OCI-LY1 (cell line): Measurements from ENCODE around the gene GPR173.

Source experiments
- H2AFZ ChIP-seq: fragments of 200-600 bp; sonication (generic), shearing (Covaris generic); 2 replicates; pipeline ENCODE4 v1.6.0; 2014; ENCODE audit warnings: antibody characterized with exemption, mild to moderate bottlenecking, low read length
- H3F3A ChIP-seq: fragments of 200-600 bp; sonication (generic), shearing (Covaris generic); 2 replicates; pipeline ENCODE4 v1.6.0; 2014; ENCODE audit warnings: mild to moderate bottlenecking, antibody characterized with exemption, low read length, moderate library complexity; ENCODE audit not compliant: insufficient read depth
- H3K27ac ChIP-seq: fragments of 200-600 bp; sonication (generic); 2 replicates; pipeline ENCODE4 v1.5.1; 2014; ENCODE audit warnings: low read length, mixed run types, mild to moderate bottlenecking, low read depth; ENCODE audit not compliant: poor library complexity, severe bottlenecking
- H3K27me3 ChIP-seq: fragments of 200-600 bp; sonication (generic); 2 replicates; pipeline ENCODE4 v1.6.0; 2014; ENCODE audit warnings: antibody characterized with exemption, mild to moderate bottlenecking, low read length, moderate library complexity; ENCODE audit not compliant: insufficient read depth
- H3K36me3 ChIP-seq: fragments of 200-600 bp; sonication (generic); 2 replicates; pipeline ENCODE4 v1.6.1; 2014; ENCODE audit warnings: mild to moderate bottlenecking, antibody characterized with exemption, low read length, moderate library complexity, mixed read lengths; ENCODE audit not compliant: insufficient read depth
- H3K4me1 ChIP-seq: fragments of 200-600 bp; sonication (generic); 2 replicates; pipeline ENCODE4 v1.5.1; 2014; ENCODE audit warnings: mild to moderate bottlenecking, low read length, moderate library complexity; ENCODE audit not compliant: insufficient read depth, severe bottlenecking
- H3K4me2 ChIP-seq: fragments of 200-600 bp; sonication (generic), shearing (Covaris generic); 2 replicates; pipeline ENCODE4 v1.6.1; 2014; ENCODE audit warnings: low read length
- H3K4me3 ChIP-seq: fragments of 200-600 bp; sonication (generic); 2 replicates; pipeline ENCODE4 v1.5.1; 2014; ENCODE audit warnings: low read length, low read depth, mild to moderate bottlenecking, mixed read lengths; ENCODE audit not compliant: poor library complexity, severe bottlenecking
- H3K79me2 ChIP-seq: fragments of 200-600 bp; shearing (Covaris generic); 2 replicates; pipeline ENCODE4 v1.6.1; 2016; ENCODE audit warnings: mixed run types, low read length, mixed read lengths; ENCODE audit not compliant: insufficient read depth
- H3K9ac ChIP-seq: fragments of 200-600 bp; sonication (generic), shearing (Covaris generic); 2 replicates; pipeline ENCODE4 v1.6.1; 2014; ENCODE audit warnings: mild to moderate bottlenecking, low read length, mixed read lengths
- H3K9me2 ChIP-seq: fragments of 200-600 bp; sonication (generic), shearing (Covaris generic); 2 replicates; pipeline ENCODE4 v1.6.1; 2014; ENCODE audit warnings: low read depth, mild to moderate bottlenecking, low read length, mixed read lengths
- H3K9me3 ChIP-seq: fragments of 200-600 bp; shearing (Covaris generic); 2 replicates; pipeline ENCODE4 v1.6.1; 2014; ENCODE audit warnings: low read length, mixed read lengths
- H4K20me1 ChIP-seq: fragments of 200-600 bp; sonication (generic), shearing (Covaris generic); 2 replicates; pipeline ENCODE4 v1.6.0; 2016; ENCODE audit warnings: mild to moderate bottlenecking, low read length; ENCODE audit not compliant: insufficient read depth
- EZH2 ChIP-seq: fragments of 200-600 bp; sonication (generic), shearing (Covaris generic); IDR thresholded peaks from 2 replicates; pipeline ENCODE4 v1.8.0; 2017; ENCODE audit warnings: borderline replicate concordance, mixed run types, mild to moderate bottlenecking, antibody characterized with exemption, low read length, moderate library complexity, mixed read lengths
- TF ChIP-seq, protein P1 (sequence below): fragments of 200-600 bp; sonication (generic), shearing (Covaris generic); IDR thresholded peaks from 2 replicates; pipeline ENCODE4 v1.5.1; 2017; ENCODE audit warnings: mild to moderate bottlenecking, antibody characterized with exemption, low read length, moderate library complexity, mixed read lengths

GPR173 gene

DNA sequence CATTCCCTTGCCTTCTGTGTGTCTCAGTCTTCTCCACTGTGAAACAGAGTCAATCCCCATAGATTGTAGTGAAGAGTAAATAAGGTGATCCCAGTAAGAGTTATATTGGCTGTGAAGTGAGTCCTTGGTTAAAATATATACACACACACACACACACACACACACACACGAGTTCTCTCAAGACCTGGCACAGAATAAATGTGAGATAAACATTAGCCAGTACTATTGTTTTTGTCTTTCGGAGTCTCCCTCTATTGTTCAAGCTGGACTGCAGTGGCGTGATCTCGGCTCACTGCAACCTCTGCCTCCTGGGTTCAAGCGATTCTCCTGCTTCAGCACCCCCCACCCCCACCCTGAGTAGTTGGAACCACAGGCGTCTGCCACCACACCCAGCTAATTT is 45.5 kb upstream of the GPR173 start:
- no peaks in the 10 kb centered on the region for H3K27me3 ChIP-seq
- no peak overlapping the region for H2AFZ ChIP-seq
- no peaks in the 10 kb centered on the region for H3F3A ChIP-seq
- TF ChIP-seq, protein P1, sequence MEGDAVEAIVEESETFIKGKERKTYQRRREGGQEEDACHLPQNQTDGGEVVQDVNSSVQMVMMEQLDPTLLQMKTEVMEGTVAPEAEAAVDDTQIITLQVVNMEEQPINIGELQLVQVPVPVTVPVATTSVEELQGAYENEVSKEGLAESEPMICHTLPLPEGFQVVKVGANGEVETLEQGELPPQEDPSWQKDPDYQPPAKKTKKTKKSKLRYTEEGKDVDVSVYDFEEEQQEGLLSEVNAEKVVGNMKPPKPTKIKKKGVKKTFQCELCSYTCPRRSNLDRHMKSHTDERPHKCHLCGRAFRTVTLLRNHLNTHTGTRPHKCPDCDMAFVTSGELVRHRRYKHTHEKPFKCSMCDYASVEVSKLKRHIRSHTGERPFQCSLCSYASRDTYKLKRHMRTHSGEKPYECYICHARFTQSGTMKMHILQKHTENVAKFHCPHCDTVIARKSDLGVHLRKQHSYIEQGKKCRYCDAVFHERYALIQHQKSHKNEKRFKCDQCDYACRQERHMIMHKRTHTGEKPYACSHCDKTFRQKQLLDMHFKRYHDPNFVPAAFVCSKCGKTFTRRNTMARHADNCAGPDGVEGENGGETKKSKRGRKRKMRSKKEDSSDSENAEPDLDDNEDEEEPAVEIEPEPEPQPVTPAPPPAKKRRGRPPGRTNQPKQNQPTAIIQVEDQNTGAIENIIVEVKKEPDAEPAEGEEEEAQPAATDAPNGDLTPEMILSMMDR, result no peak
- TF ChIP-seq EZH2, result no peak
- H3K4me3 ChIP-seq, result no peak overlapping the region
- peaks cover 12% of the 10 kb centered on the region for H3K4me1 ChIP-seq
- no peak overlapping the region for H3K9ac ChIP-seq
- H4K20me1 ChIP-seq, result no peaks in the 10 kb centered on the region
- no peaks in the 10 kb centered on the region for H3K79me2 ChIP-seq
- no peaks in the 10 kb centered on the region for H3K9me3 ChIP-seq
- H3K36me3 ChIP-seq, result no peaks in the 10 kb centered on the region
- no peak overlapping the region for H3K4me2 ChIP-seq
- no peaks in the 10 kb centered on the region for H3K9me2 ChIP-seq
- no peak overlapping the region for H3K27ac ChIP-seq

DNA sequence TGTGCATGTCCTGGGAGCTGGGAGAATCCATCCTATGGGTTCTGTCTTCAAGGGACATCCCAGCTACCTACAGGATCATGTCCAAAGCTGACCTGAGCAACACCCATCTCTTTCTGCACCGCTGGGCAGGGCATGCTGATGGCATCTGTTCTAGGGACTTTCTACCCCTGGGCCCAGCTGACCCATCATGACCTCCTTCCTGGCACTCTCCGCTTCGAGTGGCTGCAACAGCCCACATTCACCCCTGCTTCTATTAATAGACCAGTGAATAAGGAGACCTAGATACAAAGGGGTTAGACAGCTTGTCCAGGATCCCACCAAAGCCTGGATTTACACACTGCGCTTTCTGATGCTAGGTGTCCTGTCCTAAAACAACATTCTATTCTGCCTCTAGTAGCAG is 44.6 kb upstream of the GPR173 start:
- Histone ChIP-seq H2AFZ (no peak overlapping the region), H3K79me2 (no peaks in the 10 kb centered on the region), H3K4me2 (no peak overlapping the region), H3F3A (no peaks in the 10 kb centered on the region), H4K20me1 (no peaks in the 10 kb centered on the region), H3K9ac (no peak overlapping the region), H3K27me3 (no peaks in the 10 kb centered on the region), H3K9me2 (no peaks in the 10 kb centered on the region), H3K27ac (no peak overlapping the region), H3K9me3 (no peaks in the 10 kb centered on the region), H3K36me3 (no peaks in the 10 kb centered on the region), H3K4me3 (no peak overlapping the region), H3K4me1 (peaks cover 12% of the 10 kb centered on the region)
- TF ChIP-seq, protein P1, result no peak
- no peak for TF ChIP-seq EZH2

DNA sequence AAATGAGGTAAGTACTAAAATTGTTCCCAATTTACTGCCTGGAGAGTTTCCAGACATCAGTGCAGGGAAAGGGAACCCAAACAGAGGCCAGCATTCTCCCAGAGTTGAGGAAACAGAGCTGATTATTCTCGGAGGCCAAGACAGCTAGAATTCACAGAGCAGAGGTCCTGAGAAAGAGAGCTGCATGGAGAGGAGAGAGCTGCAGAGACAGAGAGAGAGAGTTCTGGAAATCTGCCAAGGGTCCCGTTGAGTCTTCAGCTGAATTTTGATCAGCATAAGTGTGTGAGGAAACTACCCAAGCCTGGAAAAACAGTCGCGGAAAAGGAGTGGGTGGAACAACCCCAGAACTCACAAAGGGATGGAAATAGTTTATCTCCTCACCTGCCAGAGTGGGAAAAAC is 43.8 kb upstream of the GPR173 start:
- Histone ChIP-seq H3K4me3 (no peak overlapping the region), H3K27me3 (no peaks in the 10 kb centered on the region), H3K4me1 (peaks cover 12% of the 10 kb centered on the region), H2AFZ (no peak overlapping the region), H3K36me3 (no peaks in the 10 kb centered on the region), H4K20me1 (no peaks in the 10 kb centered on the region), H3K79me2 (no peaks in the 10 kb centered on the region), H3K9me2 (no peaks in the 10 kb centered on the region), H3K9ac (no peak overlapping the region), H3K9me3 (no peaks in the 10 kb centered on the region), H3K27ac (no peak overlapping the region), H3F3A (no peaks in the 10 kb centered on the region), H3K4me2 (no peak overlapping the region)
- TF ChIP-seq, protein P1, result no peak
- TF ChIP-seq EZH2, result no peak
